ENCODE measurements around the gene SPATA6L.

- TF ChIP-seq EZH2 (IDR thresholded peaks at IDR 0.05; ENCODE audit: insufficient read depth, poor library complexity, severe bottlenecking) (no peak), EZH2phosphoT487 (IDR thresholded peaks at IDR 0.05; ENCODE audit: insufficient read depth, low read depth) (no peak)
Observed at GRCh38 chr9:4622016-4622415, 44.3 kb downstream of the SPATA6L start.
